GM10248 (cell line): ENCODE results near the gene NMNAT2.

Experiments
- CTCF ChIA-PET: fragments of 300-600 bp; sonication (Branson Sonifier 250); formaldehyde crosslinking; extraction: SDS; loops from one replicate; lab custom pipeline; 2021; ENCODE audit warnings: antibody characterized with exemption; lab: Yijun Ruan, JAX
- POLR2A ChIA-PET: fragments of 350-650 bp; sonication (Branson Sonifier 250); formaldehyde crosslinking; extraction: SDS; loops from one replicate; lab custom pipeline; 2020; ENCODE audit warnings: antibody characterized with exemption; lab: Yijun Ruan, JAX
- DNase-seq: peaks from one replicate; pipeline ENCODE4 v3.0.0; 2012; ENCODE audit errors: extremely low spot score
- TF ChIP-seq, protein P1 (sequence below): IDR thresholded peaks from 2 replicates; pipeline ENCODE4 v1.5.1; 2012; ENCODE audit warnings: mild to moderate bottlenecking, low read depth; ENCODE audit errors: extremely low read depth, missing control alignments, control extremely low read depth

NMNAT2 gene

DNA sequence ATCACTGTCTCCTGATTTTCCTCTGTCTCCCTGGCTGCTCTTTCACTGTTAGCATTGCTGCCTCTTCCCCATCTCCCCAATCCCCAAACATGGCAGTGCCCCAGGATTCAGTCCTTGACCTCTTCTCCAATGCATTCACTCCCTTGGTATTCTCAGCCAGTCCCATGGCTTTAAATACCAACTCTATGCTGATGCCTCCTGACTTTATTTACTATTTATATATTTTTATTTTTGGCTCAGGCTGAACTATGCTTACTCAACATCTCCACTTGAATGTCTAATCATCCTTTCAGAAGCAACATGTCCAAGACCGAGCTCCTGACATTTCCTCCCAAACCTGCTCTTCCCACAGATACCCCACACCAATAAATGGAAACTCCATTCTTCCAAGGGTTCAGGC is 26.3 kb downstream of the NMNAT2 start:
- no peak for DNase-seq
- POLR2A ChIA-PET: no interaction called here
- TF ChIP-seq, protein P1, sequence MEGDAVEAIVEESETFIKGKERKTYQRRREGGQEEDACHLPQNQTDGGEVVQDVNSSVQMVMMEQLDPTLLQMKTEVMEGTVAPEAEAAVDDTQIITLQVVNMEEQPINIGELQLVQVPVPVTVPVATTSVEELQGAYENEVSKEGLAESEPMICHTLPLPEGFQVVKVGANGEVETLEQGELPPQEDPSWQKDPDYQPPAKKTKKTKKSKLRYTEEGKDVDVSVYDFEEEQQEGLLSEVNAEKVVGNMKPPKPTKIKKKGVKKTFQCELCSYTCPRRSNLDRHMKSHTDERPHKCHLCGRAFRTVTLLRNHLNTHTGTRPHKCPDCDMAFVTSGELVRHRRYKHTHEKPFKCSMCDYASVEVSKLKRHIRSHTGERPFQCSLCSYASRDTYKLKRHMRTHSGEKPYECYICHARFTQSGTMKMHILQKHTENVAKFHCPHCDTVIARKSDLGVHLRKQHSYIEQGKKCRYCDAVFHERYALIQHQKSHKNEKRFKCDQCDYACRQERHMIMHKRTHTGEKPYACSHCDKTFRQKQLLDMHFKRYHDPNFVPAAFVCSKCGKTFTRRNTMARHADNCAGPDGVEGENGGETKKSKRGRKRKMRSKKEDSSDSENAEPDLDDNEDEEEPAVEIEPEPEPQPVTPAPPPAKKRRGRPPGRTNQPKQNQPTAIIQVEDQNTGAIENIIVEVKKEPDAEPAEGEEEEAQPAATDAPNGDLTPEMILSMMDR: no peak
- CTCF ChIA-PET: no interaction called here

DNA sequence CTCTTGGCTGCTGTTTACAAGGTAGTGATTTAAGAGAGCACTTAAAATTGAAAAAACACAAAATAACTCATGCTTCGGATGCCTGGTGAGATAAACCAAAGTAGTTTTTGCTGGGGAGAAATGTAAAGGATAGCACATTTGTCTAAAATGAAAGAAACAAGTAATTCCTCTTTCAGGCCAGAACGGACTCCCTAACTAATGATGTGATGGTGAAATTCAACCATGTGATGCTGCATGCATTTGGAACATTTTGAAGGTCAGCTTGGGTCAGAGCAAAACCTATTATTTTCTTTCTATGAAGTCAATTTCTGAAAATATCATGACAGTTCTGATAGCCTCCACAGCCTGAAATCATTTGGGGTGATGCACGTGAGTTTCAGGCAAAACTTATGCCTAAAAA is 27.6 kb downstream of the NMNAT2 start:
- ChIA-PET POLR2A (no interaction called here), CTCF (no interaction called here)
- DNase-seq: no peak
- TF ChIP-seq, protein P1: no peak

DNA sequence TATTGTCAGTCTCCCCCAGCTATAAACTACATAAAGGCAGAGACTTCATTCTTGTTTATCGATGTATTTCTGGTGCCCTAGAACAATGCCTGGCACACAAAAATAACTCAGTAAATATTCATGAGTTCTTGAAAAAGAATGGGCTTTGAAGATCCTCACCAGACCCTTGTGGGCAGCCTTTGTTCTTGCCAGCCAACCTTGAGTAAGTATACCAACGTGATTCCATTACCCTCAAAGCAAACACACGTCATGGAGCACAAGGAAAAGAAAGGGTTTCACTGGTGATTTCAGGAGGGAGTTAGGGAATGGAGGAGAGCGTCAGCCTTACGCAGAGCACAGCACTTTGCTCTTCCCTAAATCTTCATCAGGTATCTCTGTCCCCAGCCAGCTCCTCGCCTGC is 29.4 kb downstream of the NMNAT2 start:
- TF ChIP-seq, protein P1: no peak
- no peak for DNase-seq
- ChIA-PET POLR2A (no interaction called here), CTCF (no interaction called here)

DNA sequence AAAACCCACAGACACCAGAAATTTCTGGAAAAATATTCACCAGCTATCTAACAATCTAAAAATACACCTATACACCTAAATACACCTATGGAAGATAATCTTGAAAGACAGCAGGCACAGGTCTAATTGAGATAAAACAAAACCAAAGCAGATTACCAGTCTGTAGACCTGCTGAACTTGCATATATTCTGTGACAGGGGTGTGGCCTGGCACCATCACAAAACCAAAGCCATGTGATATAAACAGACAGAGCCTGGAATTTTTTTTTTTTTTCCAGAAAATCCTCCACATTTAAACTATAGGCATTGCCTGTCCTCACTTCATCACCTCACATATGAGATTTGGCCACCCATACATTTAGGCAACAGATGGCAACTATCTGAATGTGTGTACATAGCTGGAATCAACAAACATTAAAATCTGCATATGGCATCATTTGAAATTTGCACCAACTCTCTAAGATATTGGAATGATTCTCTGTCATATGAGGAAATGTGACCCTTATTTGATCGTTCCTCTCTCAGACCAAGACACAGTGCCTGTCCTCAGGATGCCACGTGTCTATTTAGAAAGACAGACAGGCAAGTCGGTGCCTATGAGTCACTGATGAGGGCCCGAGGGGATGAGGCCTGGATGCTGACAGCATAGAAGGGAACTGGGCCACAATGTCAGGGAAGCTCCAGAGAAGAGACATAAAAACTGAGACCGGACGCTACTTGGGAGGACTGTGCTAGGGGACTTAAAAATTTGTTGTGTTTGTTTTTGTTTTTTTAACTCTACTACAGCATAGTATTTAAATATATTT is 32.6 kb downstream of the NMNAT2 start:
- no peak for DNase-seq
- ChIA-PET CTCF (no interaction called here), POLR2A (no interaction called here)
- TF ChIP-seq, protein P1: no peak

DNA sequence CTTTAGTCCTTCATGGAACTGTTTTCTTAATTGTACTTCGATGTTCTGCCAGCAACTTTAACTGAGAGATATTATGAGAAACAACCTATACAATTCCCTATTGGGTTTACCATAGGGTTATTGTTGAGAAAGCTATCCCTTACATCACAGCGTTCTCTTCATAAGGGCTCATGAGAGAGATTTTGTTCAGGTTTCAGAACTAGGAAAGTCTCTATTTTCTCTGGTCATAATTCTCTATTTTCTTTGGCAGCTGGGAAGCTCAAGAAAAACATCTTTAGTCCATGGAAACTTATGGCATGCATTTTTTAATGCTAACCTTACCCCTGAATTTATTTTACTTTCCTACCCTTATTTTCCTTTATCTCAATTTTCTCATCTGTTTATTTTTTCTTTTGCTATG is 38.2 kb downstream of the NMNAT2 start:
- ChIA-PET CTCF (no interaction called here), POLR2A (no interaction called here)
- TF ChIP-seq, protein P1: no peak
- no peak for DNase-seq

DNA sequence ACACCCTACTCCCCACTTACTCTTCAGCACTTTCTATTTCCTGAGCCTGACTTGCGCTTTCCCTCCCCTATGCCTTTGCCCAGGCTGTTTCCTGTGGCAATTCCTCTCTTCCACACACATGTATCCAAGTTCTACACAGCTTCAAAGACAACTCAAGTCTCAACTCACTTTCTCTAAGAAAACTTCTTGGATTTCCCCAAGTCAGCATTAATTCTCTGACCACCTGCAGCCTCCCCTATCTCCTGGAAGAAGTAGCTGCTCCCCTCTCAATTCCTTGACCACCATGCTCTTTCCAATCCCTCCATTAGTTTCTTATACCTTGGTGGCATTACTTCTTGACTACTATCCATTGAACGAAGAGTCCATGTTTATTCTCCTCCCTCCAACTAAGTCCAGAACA is 42.8 kb downstream of the NMNAT2 start:
- TF ChIP-seq, protein P1: no peak
- ChIA-PET CTCF (interaction anchor here (1.5 kb wide), 1 partner anchor 57 kb away, joined by 3 read pairs; no protein-coding TSS in a partner anchor), POLR2A (no interaction called here)
- no peak for DNase-seq
